GM23338 (cell line): ENCODE data around the gene NAA15. TPM values are rescaled to one million over a fixed set of nuclear protein-coding genes. Genes with fewer than 3 reads are reported as not detected.

Experiments
- ATAC-seq: fragments of 200-7000 bp; cut with Tn5 transposase; 3 replicates; pipeline ENCODE4 v1.9.1; 2020
- DNase-seq: peaks from one replicate; pipeline ENCODE4 v3.0.0-alpha.2; 2015; ENCODE audit warnings: low spot score
- H2AFZ ChIP-seq: fragments of 200-600 bp; sonication (generic); 2 replicates; pipeline ENCODE4 v1.8.0; 2016; ENCODE audit warnings: antibody characterized with exemption, mild to moderate bottlenecking, moderate library complexity
- H3F3A ChIP-seq: fragments of 200-600 bp; sonication (generic); replicated peaks from 2 replicates; pipeline ENCODE4 v1.8.0; 2017; ENCODE audit warnings: antibody characterized with exemption, mixed run types, low read depth
- H3K27ac ChIP-seq: fragments of 200-600 bp; sonication (generic); 2 replicates; pipeline ENCODE4 v1.6.1; 2016; ENCODE audit warnings: low read depth
- H3K27me3 ChIP-seq: fragments of 200-600 bp; sonication (generic); 2 replicates; pipeline ENCODE4 v1.8.0; 2016; ENCODE audit warnings: mild to moderate bottlenecking, mixed run types, moderate library complexity; ENCODE audit not compliant: insufficient read depth
- H3K36me3 ChIP-seq: fragments of 200-600 bp; sonication (generic); 2 replicates; pipeline ENCODE4 v1.8.0; 2016; ENCODE audit warnings: mild to moderate bottlenecking; ENCODE audit not compliant: insufficient read depth
- H3K4me1 ChIP-seq: fragments of 200-600 bp; sonication (generic); 2 replicates; pipeline ENCODE4 v1.8.0; 2016; ENCODE audit warnings: mild to moderate bottlenecking, moderate library complexity; ENCODE audit not compliant: insufficient read depth
- H3K4me2 ChIP-seq: fragments of 200-600 bp; sonication (generic); 2 replicates; pipeline ENCODE4 v1.7.1; 2017; ENCODE audit warnings: mixed run types
- H3K4me3 ChIP-seq: fragments of 200-600 bp; sonication (generic); 2 replicates; pipeline ENCODE4 v1.6.1; 2016; ENCODE audit warnings: mixed run types
- H3K79me2 ChIP-seq: fragments of 200-600 bp; sonication (generic); replicated peaks from 2 replicates; pipeline ENCODE4 v1.8.0; 2017; ENCODE audit warnings: mild to moderate bottlenecking; ENCODE audit not compliant: insufficient read depth
- H3K9me2 ChIP-seq: fragments of 200-600 bp; sonication (generic); 2 replicates; pipeline ENCODE4 v1.8.0; 2017; ENCODE audit not compliant: insufficient read depth
- H4K20me1 ChIP-seq: fragments of 200-600 bp; sonication (generic); replicated peaks from 2 replicates; pipeline ENCODE4 v1.8.0; 2017; ENCODE audit warnings: mild to moderate bottlenecking; ENCODE audit not compliant: insufficient read depth
- H3K27ac Mint-ChIP-seq: 2 replicates; pipeline ENCODE4 v1.8.0; 2020; ENCODE audit warnings: inconsistent platforms, mild to moderate bottlenecking, moderate library complexity, mixed read lengths
- H3K27me3 Mint-ChIP-seq: 3 replicates; pipeline ENCODE4 v1.8.0; 2022; ENCODE audit warnings: low read depth, mild to moderate bottlenecking, moderate library complexity, mixed read lengths, inconsistent platforms; ENCODE audit not compliant: insufficient read depth, poor library complexity
- H3K36me3 Mint-ChIP-seq: 3 replicates; pipeline ENCODE4 v1.8.0; 2021; ENCODE audit warnings: low read depth, mild to moderate bottlenecking, inconsistent platforms, moderate library complexity, mixed read lengths
- H3K4me1 Mint-ChIP-seq: 3 replicates; pipeline ENCODE4 v1.8.0; 2020; ENCODE audit warnings: mild to moderate bottlenecking, inconsistent platforms, mixed read lengths
- H3K4me3 Mint-ChIP-seq: 3 replicates; pipeline ENCODE4 v1.8.0; 2021; ENCODE audit warnings: moderate library complexity, mild to moderate bottlenecking, inconsistent platforms, mixed read lengths
- H3K9me3 Mint-ChIP-seq: 3 replicates; pipeline ENCODE4 v1.8.0; 2020; ENCODE audit warnings: moderate library complexity, mild to moderate bottlenecking, inconsistent platforms, mixed read lengths
- CREB1 ChIP-seq: fragments of 250-450 bp; sonication (Bioruptor Pico); IDR thresholded peaks from 2 replicates; pipeline ENCODE4 v1.5.0; 2020; ENCODE audit warnings: low read depth, mild to moderate bottlenecking, moderate library complexity
- CTCF ChIP-seq, 2 experiments: fragments of 200-600 bp in 1 of 2; sonication (generic) in 1 of 2; conservative IDR thresholded peaks; 2 replicates each; pipeline versions ENCODE4 v1.5.1 to v1.6.1; 2016 to 2017; ENCODE audit warnings: antibody characterized with exemption in 2 of 2, low read depth in 2 of 2, mild to moderate bottlenecking in 2 of 2, moderate library complexity in 1 of 2
- ETS1 ChIP-seq: IDR thresholded peaks from 2 replicates; pipeline ENCODE4 v1.6.1; 2016; ENCODE audit warnings: antibody characterized with exemption
- EZH2 ChIP-seq: fragments of 200-600 bp; sonication (generic); IDR thresholded peaks from one replicate; pipeline ENCODE4 v1.8.0; 2017; ENCODE audit warnings: antibody characterized with exemption, mild to moderate bottlenecking, low read depth; ENCODE audit not compliant: unreplicated experiment
- EZH2phosphoT487 ChIP-seq: fragments of 200-600 bp; sonication (generic); IDR thresholded peaks from one replicate; pipeline ENCODE4 v1.8.1; 2018; ENCODE audit warnings: antibody characterized with exemption; ENCODE audit not compliant: unreplicated experiment
- JUNB ChIP-seq: IDR thresholded peaks from one replicate; pipeline ENCODE4 v1.6.1; 2016; ENCODE audit warnings: antibody characterized with exemption; ENCODE audit not compliant: unreplicated experiment
- NANOG ChIP-seq: IDR thresholded peaks from 2 replicates; pipeline ENCODE4 v1.6.1; 2016; ENCODE audit warnings: antibody characterized with exemption, borderline replicate concordance
- POLR2AphosphoS5 ChIP-seq: IDR thresholded peaks from 2 replicates; pipeline ENCODE4 v1.6.1; 2016; ENCODE audit warnings: antibody characterized with exemption, low read depth
- REST ChIP-seq: IDR thresholded peaks from one replicate; pipeline ENCODE4 v1.6.1; 2018; ENCODE audit warnings: antibody characterized with exemption; ENCODE audit not compliant: unreplicated experiment
- STAT1 ChIP-seq: IDR thresholded peaks from one replicate; pipeline ENCODE4 v1.6.1; 2016; ENCODE audit warnings: antibody characterized with exemption; ENCODE audit not compliant: unreplicated experiment
- ZNF114 ChIP-seq: fragments of 250-450 bp; sonication (Bioruptor Pico); IDR thresholded peaks from 2 replicates; pipeline ENCODE4 v1.5.0; 2020; ENCODE audit warnings: mild to moderate bottlenecking, moderate library complexity
- ZNF331 ChIP-seq: fragments of 250-450 bp; sonication (Bioruptor Pico); IDR thresholded peaks from 2 replicates; pipeline ENCODE4 v1.5.0; 2020; ENCODE audit warnings: low read depth, mild to moderate bottlenecking, moderate library complexity
- ZNF462 ChIP-seq: fragments of 250-450 bp; sonication (Bioruptor Pico); IDR thresholded peaks from 2 replicates; pipeline ENCODE4 v1.5.0; 2020; ENCODE audit warnings: mild to moderate bottlenecking, moderate library complexity
- polyA plus RNA-seq: library from polyadenylated mRNA; unstranded; fragments of >200 nt; fragmentation: Nextera tagmentation; extraction: Ambion mirVana; gene quantifications from 2 replicates; pipeline ENCODE4 v1.2.1, GENCODE V29; 2016
- total RNA-seq: library from RNA; depleted of rRNA; stranded (reverse); fragments of >200 nt; shearing (Covaris generic); gene quantifications from 2 replicates; pipeline ENCODE4 v1.2.3, GENCODE V29; 2014

Gene NAA15
- total and polyA plus RNA-seq, 2 experiments from 2014 or later, result 80.1 to 101 TPM

- Mint-ChIP-seq H3K27ac (no peak overlapping the region), H3K27me3 (no peaks in the 10 kb centered on the region), H3K9me3 (no peaks in the 10 kb centered on the region; the same call in 2 of the 3 replicates), H3K36me3 (no peaks in the 10 kb centered on the region; the same call in 2 of the 3 replicates), H3K4me1 (peaks cover 7% of the 10 kb centered on the region; the same call in 2 of the 3 replicates), H3K4me3 (no peak overlapping the region)
- no peak overlapping the region for H3K27ac ChIP-seq
- H3K4me1 ChIP-seq, result no peaks in the 10 kb centered on the region
- H3K4me3 ChIP-seq, result no peak overlapping the region
- no peak overlapping the region for H3K4me2 ChIP-seq
- no peak for DNase-seq
- H2AFZ ChIP-seq, result no peak overlapping the region
- ATAC-seq, result no peak
- no peaks in the 10 kb centered on the region for H3K79me2 ChIP-seq
- TF ChIP-seq REST (no peak), ZNF114 (CRISPR knock-in tag) (no peak), ZNF331 (CRISPR knock-in tag) (no peak), ZNF462 (CRISPR knock-in tag) (no peak), POLR2AphosphoS5 (no peak), CREB1 (no peak), NANOG (no peak), JUNB (no peak), CTCF (conservative IDR thresholded peaks at IDR 0.05; ENCODE audit: low read depth in 2 of 2) (no peak), ETS1 (no peak), EZH2phosphoT487 (no peak), STAT1 (no peak), EZH2 (no peak)
- H4K20me1 ChIP-seq, result 0 out of 2 replicates have a peak, but pooled peaks cover 3% of the 10 kb centered on the region
- H3F3A ChIP-seq, result no peaks in the 10 kb centered on the region
- H3K36me3 ChIP-seq, result no peaks in the 10 kb centered on the region
- H3K9me2 ChIP-seq, result no peaks in the 10 kb centered on the region
- H3K27me3 ChIP-seq, result no peaks in the 10 kb centered on the region
Measured at GRCh38 chr4:139401368-139401767, 100.1 kb downstream of the NAA15 start.
